ENCODE results near the gene PSMG4.

DNA sequence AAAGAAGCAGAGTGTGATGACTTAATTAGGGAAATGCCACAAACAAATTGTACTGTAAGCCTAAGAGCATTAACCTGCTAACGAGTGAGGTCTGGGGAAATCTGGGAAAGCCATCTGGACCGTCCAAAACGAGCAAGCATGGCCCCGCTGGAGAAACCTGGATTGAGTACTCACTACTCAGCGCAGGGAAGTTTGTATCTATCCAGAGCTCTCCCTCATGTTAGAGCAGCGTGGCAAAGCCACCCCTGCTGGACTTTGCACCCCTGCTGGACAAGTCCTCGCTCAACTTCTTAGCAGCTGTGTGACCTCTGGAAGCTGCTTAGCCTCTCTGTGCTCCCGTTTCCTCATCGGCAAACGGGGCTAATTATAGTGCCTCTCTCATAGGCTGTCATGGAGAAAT lies 37.3 kb downstream of the PSMG4 start:
- TF ChIP-seq, protein P1, sequence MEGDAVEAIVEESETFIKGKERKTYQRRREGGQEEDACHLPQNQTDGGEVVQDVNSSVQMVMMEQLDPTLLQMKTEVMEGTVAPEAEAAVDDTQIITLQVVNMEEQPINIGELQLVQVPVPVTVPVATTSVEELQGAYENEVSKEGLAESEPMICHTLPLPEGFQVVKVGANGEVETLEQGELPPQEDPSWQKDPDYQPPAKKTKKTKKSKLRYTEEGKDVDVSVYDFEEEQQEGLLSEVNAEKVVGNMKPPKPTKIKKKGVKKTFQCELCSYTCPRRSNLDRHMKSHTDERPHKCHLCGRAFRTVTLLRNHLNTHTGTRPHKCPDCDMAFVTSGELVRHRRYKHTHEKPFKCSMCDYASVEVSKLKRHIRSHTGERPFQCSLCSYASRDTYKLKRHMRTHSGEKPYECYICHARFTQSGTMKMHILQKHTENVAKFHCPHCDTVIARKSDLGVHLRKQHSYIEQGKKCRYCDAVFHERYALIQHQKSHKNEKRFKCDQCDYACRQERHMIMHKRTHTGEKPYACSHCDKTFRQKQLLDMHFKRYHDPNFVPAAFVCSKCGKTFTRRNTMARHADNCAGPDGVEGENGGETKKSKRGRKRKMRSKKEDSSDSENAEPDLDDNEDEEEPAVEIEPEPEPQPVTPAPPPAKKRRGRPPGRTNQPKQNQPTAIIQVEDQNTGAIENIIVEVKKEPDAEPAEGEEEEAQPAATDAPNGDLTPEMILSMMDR (IDR thresholded peaks at IDR 0.05) = no peak
- TF ChIP-seq POLR2A (IDR thresholded peaks at IDR 0.05) = no peak
- no peak for TF ChIP-seq POLR2AphosphoS5 (IDR thresholded peaks at IDR 0.05)
- no peak for TF ChIP-seq EP300 (IDR thresholded peaks at IDR 0.05)

Measured in stomach (tissue), 4 donors.